Testis (tissue), 3 donors: ENCODE results near the gene TMEM80. TPM values are rescaled to one million over a fixed set of nuclear protein-coding genes. Genes with fewer than 3 reads are reported as not detected.

Source experiments
- DNase-seq: peaks from one replicate; pipeline ENCODE4 v3.0.0-alpha.2; 2019
- H3K27ac ChIP-seq, 2 donors: fragments of 200-600 bp; sonication (generic); one replicate each; pipeline ENCODE4 v1.5.1; 2019
- H3K27me3 ChIP-seq: fragments of 200-600 bp; sonication (generic); one replicate; pipeline ENCODE4 v1.5.1; 2019
- H3K36me3 ChIP-seq: fragments of 200-600 bp; sonication (generic); one replicate; pipeline ENCODE4 v1.5.1; 2017; ENCODE audit warnings: low read depth; ENCODE audit errors: missing control alignments
- H3K4me1 ChIP-seq: fragments of 200-600 bp; sonication (generic); one replicate; pipeline ENCODE4 v1.5.1; 2019
- H3K4me3 ChIP-seq, 2 donors: fragments of 200-600 bp; sonication (generic); one replicate each; pipeline ENCODE4 v1.5.1; 2017 to 2019
- H3K9me3 ChIP-seq: fragments of 200-600 bp; sonication (generic); one replicate; pipeline ENCODE4 v1.5.1; 2017
- POLR2A ChIP-seq: fragments of 450-650 bp; IDR thresholded peaks from one replicate; pipeline ENCODE4 v1.6.1; 2017; ENCODE audit warnings: antibody characterized with exemption, mild to moderate bottlenecking, moderate library complexity
- WGBS, 2 donors: methylation state at CpG; one replicate each; pipeline ENCODE4 v1.1.5; 2018; 5-methylcytosine and 5-hydroxymethylcytosine counted together
- intact Hi-C: fragments of 100-400 bp; cut with DNase I; formaldehyde crosslinking; loops from one replicate; pipeline ENCODE4 v1.15.1; 2023; ENCODE audit warnings: low total_unique reads
- polyA plus RNA-seq: library from polyadenylated mRNA; stranded (reverse); fragments of 350-450 nt; fragmentation: Illumina TruSeq; extraction: RNeasy Lipid Tissue Mini Kit (QIAGEN cat#74804); gene quantifications from one replicate; pipeline ENCODE4 v1.2.3, GENCODE V29; 2014; ENCODE audit warnings: low read depth, low replicate concordance; ENCODE audit not compliant: insufficient read depth
- total RNA-seq, 2 donors: library from RNA; depleted of rRNA; stranded (reverse); fragments of >200 nt; gene quantifications; one replicate each; pipeline ENCODE4 v1.2.3, GENCODE V29; 2016
- TF ChIP-seq, protein P1 (sequence below), 3 experiments: fragments of 450-650 bp in 2 of 3; fragments of 200-600 bp in 1 of 3; sonication (generic) in 1 of 3; IDR thresholded peaks; one replicate each; pipeline ENCODE4 v1.5.1; 2016 to 2019; ENCODE audit warnings: antibody characterized with exemption in 3 of 3, mild to moderate bottlenecking in 2 of 3, moderate library complexity in 1 of 3

The TMEM80 gene
- total and polyA plus RNA-seq, 3 donors from 2014 or later = 38.9 to 74.5 (median 72.8) TPM

DNA sequence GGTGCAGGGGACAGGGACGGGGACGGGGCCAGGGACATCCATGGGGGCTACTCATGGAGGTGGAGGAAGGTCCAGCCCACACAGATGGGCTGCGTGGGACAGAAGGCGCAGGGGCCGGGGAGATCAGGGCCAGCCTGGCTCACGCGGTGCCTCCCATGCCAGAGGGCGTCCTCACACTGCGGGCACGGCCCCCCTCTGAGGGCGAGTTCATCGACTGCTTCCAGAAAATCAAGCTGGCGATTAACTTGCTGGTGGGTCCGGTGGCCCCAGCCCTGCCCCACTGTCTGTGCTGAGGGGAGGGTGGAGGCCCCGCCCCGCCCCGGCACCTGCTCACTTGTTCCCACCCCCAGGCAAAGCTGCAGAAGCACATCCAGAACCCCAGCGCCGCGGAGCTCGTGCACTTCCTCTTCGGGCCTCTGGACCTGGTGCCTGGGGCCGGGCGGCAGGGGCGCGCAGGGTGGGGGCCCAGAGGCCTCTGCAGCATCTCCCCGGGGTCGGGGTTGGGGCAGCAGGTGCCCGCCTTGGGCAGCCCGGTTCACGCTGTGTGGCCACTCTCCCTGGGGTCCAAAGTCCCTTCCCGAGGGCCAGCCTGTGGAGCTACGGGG is 26.2 kb downstream of the TMEM80 start:
- 46 to 51% methylated on average over 5 to 31 of the region's 33 CpGs for WGBS, 2 donors
- no peaks in the 10 kb centered on the region for H3K9me3 ChIP-seq
- peaks cover 19% of the 10 kb centered on the region for H3K4me1 ChIP-seq
- no peak for DNase-seq
- H3K36me3 ChIP-seq = no peaks in the 10 kb centered on the region
- no peaks in the 10 kb centered on the region for H3K27me3 ChIP-seq
- no peak overlapping the region for H3K27ac ChIP-seq
- no peak overlapping the region for H3K4me3 ChIP-seq
- TF ChIP-seq, protein P1, sequence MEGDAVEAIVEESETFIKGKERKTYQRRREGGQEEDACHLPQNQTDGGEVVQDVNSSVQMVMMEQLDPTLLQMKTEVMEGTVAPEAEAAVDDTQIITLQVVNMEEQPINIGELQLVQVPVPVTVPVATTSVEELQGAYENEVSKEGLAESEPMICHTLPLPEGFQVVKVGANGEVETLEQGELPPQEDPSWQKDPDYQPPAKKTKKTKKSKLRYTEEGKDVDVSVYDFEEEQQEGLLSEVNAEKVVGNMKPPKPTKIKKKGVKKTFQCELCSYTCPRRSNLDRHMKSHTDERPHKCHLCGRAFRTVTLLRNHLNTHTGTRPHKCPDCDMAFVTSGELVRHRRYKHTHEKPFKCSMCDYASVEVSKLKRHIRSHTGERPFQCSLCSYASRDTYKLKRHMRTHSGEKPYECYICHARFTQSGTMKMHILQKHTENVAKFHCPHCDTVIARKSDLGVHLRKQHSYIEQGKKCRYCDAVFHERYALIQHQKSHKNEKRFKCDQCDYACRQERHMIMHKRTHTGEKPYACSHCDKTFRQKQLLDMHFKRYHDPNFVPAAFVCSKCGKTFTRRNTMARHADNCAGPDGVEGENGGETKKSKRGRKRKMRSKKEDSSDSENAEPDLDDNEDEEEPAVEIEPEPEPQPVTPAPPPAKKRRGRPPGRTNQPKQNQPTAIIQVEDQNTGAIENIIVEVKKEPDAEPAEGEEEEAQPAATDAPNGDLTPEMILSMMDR (IDR thresholded peaks at IDR 0.05) = no peak
- TF ChIP-seq POLR2A = no peak
- intact Hi-C loops = loop anchor here (10.0 kb wide), 1 partner anchor 167 kb away; no protein-coding TSS in a partner anchor

DNA sequence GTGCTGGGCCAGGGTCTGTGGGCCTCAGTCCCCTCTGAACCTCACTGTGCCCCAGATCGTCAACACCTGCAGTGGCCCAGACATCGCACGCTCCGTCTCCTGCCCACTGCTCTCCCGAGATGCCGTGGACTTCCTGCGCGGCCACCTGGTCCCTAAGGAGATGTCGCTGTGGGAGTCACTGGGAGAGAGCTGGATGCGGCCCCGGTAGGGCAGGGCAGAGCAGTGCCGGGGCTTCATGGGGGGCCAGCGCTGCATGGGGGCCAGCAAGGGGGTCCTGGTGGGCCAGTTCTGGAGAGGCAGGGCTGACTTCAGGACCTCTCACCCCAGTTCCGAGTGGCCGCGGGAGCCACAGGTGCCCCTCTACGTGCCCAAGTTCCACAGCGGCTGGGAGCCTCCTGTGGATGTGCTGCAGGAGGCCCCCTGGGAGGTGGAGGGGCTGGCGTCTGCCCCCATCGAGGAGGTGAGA is 26.8 kb downstream of the TMEM80 start:
- Histone ChIP-seq H3K36me3 (no peaks in the 10 kb centered on the region), H3K4me1 (peaks cover 24% of the 10 kb centered on the region), H3K4me3 (no peak overlapping the region), H3K9me3 (no peaks in the 10 kb centered on the region), H3K27me3 (no peaks in the 10 kb centered on the region), H3K27ac (no peak overlapping the region)
- WGBS, 2 donors = 75 to 95% methylated on average over 4 to 20 of the region's 20 CpGs
- DNase-seq = no peak
- intact Hi-C loops = loop anchor here (10.0 kb wide), 1 partner anchor 168 kb away; no protein-coding TSS in a partner anchor
- TF ChIP-seq, protein P1 (IDR thresholded peaks at IDR 0.05) = no peak
- TF ChIP-seq POLR2A = no peak

DNA sequence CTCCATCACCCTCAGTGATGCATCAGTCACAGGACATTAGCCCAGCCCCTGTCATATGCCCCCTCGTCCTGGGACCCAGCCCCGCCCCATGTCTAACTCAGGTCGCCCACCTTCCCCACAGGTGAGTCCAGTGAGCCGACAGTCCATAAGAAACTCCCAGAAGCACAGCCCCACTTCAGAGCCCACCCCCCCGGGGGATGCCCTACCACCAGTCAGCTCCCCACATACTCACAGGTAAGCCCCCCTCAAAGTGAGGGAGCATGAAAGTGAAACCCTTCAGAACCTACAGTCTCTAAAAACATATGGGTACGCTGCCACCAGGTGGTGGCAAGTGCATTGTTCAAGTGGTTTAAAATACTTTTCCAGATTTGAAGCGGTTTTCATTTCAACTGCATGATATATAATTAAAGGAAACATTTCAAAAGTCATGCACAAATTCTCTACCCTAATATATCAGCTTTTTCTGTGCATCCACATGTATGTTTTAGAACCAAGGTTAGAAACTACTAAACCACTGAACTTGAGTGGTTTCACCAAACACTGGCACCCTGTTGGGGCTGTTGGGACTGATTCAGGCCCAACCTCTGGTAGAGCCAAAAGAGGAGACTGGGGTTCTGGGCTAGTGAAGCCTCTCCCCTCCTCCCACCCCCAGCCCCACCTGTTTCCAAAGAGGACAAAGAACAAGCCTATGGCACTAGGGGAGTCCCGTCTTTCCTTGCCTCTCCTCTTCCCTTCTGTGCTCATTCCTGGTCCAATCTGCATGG is 27.7 kb downstream of the TMEM80 start:
- Histone ChIP-seq H3K4me1 (peaks cover 34% of the 10 kb centered on the region), H3K36me3 (no peaks in the 10 kb centered on the region), H3K9me3 (no peaks in the 10 kb centered on the region), H3K4me3 (no peak overlapping the region), H3K27ac (no peak overlapping the region), H3K27me3 (no peaks in the 10 kb centered on the region)
- no peak for TF ChIP-seq POLR2A
- TF ChIP-seq, protein P1 (IDR thresholded peaks at IDR 0.05) = peak; percentile 62 to 87 (median 75)
- 45 to 50% methylated on average over 3 to 8 of the region's 8 CpGs for WGBS, 2 donors
- intact Hi-C loops = loop anchor here (10.0 kb wide), 1 partner anchor 169 kb away; no protein-coding TSS in a partner anchor
- peak; percentile 62 for DNase-seq

DNA sequence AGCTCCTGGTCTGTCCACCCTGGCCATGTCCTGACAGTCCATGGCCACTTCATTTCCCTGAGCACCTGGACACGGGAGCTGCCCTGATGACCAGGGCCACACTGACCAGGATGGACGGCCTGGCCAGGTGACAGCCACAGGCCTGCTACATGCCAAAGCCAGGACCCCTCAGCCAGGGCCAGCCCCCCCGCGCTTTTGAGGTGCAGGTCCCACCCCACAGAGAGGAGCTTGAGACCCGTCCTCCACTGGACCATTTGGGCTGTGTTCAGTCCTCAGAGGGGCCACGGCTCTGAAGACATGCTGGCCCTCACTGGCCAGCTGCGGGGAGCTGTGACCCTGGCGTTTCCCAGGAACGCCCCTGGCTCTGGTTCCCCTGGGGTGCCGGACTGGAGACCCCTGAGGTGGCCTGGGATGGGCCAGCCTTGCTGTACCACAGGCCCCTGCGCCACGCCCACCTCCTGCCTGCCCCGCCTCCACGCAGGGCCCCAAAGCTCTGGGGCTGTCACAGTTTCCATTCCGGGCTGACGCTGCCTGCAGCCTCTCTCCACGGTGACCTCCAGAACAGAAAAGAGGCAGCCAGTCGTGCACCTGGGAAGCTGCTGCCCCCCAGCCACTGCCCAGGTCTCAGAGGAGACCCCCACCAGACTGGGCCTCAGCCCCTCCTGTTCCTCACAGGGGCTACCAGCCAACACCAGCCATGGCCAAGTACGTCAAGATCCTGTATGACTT is 28.6 kb downstream of the TMEM80 start:
- Histone ChIP-seq H3K27me3 (no peaks in the 10 kb centered on the region), H3K4me3 (no peak overlapping the region), H3K4me1 (peaks cover 40% of the 10 kb centered on the region), H3K9me3 (no peaks in the 10 kb centered on the region), H3K36me3 (no peaks in the 10 kb centered on the region), H3K27ac (no peak overlapping the region)
- WGBS, 2 donors = 81 to 86% methylated on average over 10 to 19 of the region's 19 CpGs
- DNase-seq = no peak
- intact Hi-C loops = loop anchor here (10.0 kb wide), 1 partner anchor 169 kb away; no protein-coding TSS in a partner anchor
- no peak for TF ChIP-seq POLR2A
- TF ChIP-seq, protein P1 (IDR thresholded peaks at IDR 0.05) = no peak
